SK-N-SH (cell line): Measurements from ENCODE around the gene CCL22. TPM values are rescaled to one million over a fixed set of nuclear protein-coding genes. Genes with fewer than 3 reads are reported as not detected.

Experiments used
- CTCF ChIA-PET: fragments of 300-600, 350-600 bp; formaldehyde crosslinking; extraction: SDS; loops from one replicate; lab custom pipeline; 2021; lab: Yijun Ruan, JAX
- POLR2A ChIA-PET: fragments of 350-600 bp; sonication (Branson Sonifier 250); formaldehyde crosslinking; extraction: SDS; loops from one replicate; lab custom pipeline; 2020; ENCODE audit warnings: antibody characterized with exemption, inconsistent platforms; lab: Yijun Ruan, JAX
- DNase-seq: peaks from one replicate; pipeline ENCODE4 v3.0.0; 2012
- H2AFZ ChIP-seq: fragments of 200-600 bp; sonication (generic); 2 replicates; pipeline ENCODE4 v1.8.1; 2016; ENCODE audit warnings: antibody characterized with exemption, mild to moderate bottlenecking, low read depth
- H3F3A ChIP-seq: fragments of 200-600 bp; sonication (generic); replicated peaks from 2 replicates; pipeline ENCODE3; 2016; ENCODE audit warnings: antibody characterized with exemption, mild to moderate bottlenecking; ENCODE audit not compliant: insufficient read depth
- H3K27ac ChIP-seq, 2 experiments: fragments of 200-500 bp in 1 of 2; fragments of 200-600 bp in 1 of 2; sonication (Bioruptor generic) in 1 of 2; sonication (generic), shearing (Covaris generic) in 1 of 2; 2 replicates each; pipeline versions ENCODE4 v1.5.1 to v1.6.1; 2014 to 2016; ENCODE audit warnings: low read depth in 2 of 2, inconsistent platforms in 1 of 2, low read length in 1 of 2, mild to moderate bottlenecking in 1 of 2, mixed read lengths in 1 of 2
- H3K27me3 ChIP-seq: fragments of 200-600 bp; sonication (generic), shearing (Covaris generic); 2 replicates; pipeline ENCODE4 v1.6.1; 2016; ENCODE audit warnings: mixed run types; ENCODE audit not compliant: insufficient read depth
- H3K36me3 ChIP-seq, 2 experiments: fragments of 200-500 bp in 1 of 2; fragments of 200-600 bp in 1 of 2; sonication (Bioruptor generic) in 1 of 2; sonication (generic) in 1 of 2; replicated peaks in 1 of 2; 2 replicates each; pipeline versions ENCODE3 to v1.5.1; 2014 to 2016; ENCODE audit warnings: low read length in 1 of 2, mild to moderate bottlenecking in 1 of 2; ENCODE audit not compliant: insufficient read depth in 2 of 2, control insufficient read depth in 1 of 2
- H3K4me1 ChIP-seq, 2 experiments: fragments of 200-500 bp in 1 of 2; fragments of 200-600 bp in 1 of 2; sonication (Bioruptor generic) in 1 of 2; sonication (generic), shearing (Covaris generic) in 1 of 2; 2 replicates each; pipeline versions ENCODE4 v1.5.1 to v1.6.1; 2014 to 2016; ENCODE audit warnings: low read depth in 1 of 2, low read length in 1 of 2, mixed run types in 1 of 2; ENCODE audit not compliant: insufficient read depth in 2 of 2, control insufficient read depth in 1 of 2
- H3K4me2 ChIP-seq: fragments of 200-600 bp; sonication (generic), shearing (Covaris generic); 2 replicates; pipeline ENCODE4 v1.6.1; 2017; ENCODE audit warnings: mixed run types
- H3K4me3 ChIP-seq, 2 experiments: fragments of 200-500 bp in 1 of 2; fragments of 200-600 bp in 1 of 2; sonication (Bioruptor generic) in 1 of 2; sonication (generic), shearing (Covaris generic) in 1 of 2; 2 replicates each; pipeline versions ENCODE4 v1.5.1 to v1.8.1; 2014 to 2016; ENCODE audit warnings: low read depth in 2 of 2, inconsistent platforms in 1 of 2, low read length in 1 of 2, mild to moderate bottlenecking in 1 of 2, mixed read lengths in 1 of 2, moderate library complexity in 1 of 2
- H3K79me2 ChIP-seq: fragments of 200-600 bp; sonication (generic); 2 replicates; pipeline ENCODE4 v1.8.1; 2017; ENCODE audit warnings: mild to moderate bottlenecking; ENCODE audit not compliant: insufficient read depth
- H3K9ac ChIP-seq: fragments of 200-600 bp; sonication (generic); 2 replicates; pipeline ENCODE4 v1.6.1; 2017; ENCODE audit warnings: mixed run types
- H3K9me2 ChIP-seq: fragments of 200-600 bp; sonication (generic); 2 replicates; pipeline ENCODE4 v1.6.1; 2017; ENCODE audit warnings: mixed run types
- H3K9me3 ChIP-seq: fragments of 200-600 bp; sonication (generic); 2 replicates; pipeline ENCODE4 v1.6.1; 2017; ENCODE audit warnings: mixed run types, mild to moderate bottlenecking, moderate library complexity
- H4K20me1 ChIP-seq: fragments of 200-600 bp; sonication (generic); 2 replicates; pipeline ENCODE4 v1.6.1; 2017; ENCODE audit warnings: mild to moderate bottlenecking, mixed run types; ENCODE audit not compliant: insufficient read depth
- CHD2 ChIP-seq: fragments of 150-350 bp; IDR thresholded peaks from 2 replicates; pipeline ENCODE4 v1.6.1; 2018; ENCODE audit warnings: low read length; ENCODE audit not compliant: partially characterized antibody
- FOSL2 ChIP-seq: IDR thresholded peaks from 2 replicates; pipeline ENCODE4 v1.4.0; 2012; ENCODE audit warnings: low read depth, mild to moderate bottlenecking, moderate library complexity, borderline replicate concordance
- GABPA ChIP-seq: IDR thresholded peaks from 2 replicates; pipeline ENCODE4 v1.4.0; 2012; ENCODE audit warnings: low read depth, mild to moderate bottlenecking
- IRF3 ChIP-seq: fragments of 150-350 bp; IDR thresholded peaks from 2 replicates; pipeline ENCODE4 v1.6.1; 2016; ENCODE audit warnings: mild to moderate bottlenecking, low read depth, low read length
- JUND ChIP-seq: IDR thresholded peaks from 2 replicates; pipeline ENCODE4 v1.4.0; 2012
- MXI1 ChIP-seq: IDR thresholded peaks from 2 replicates; pipeline ENCODE4 v1.6.1; 2012; ENCODE audit warnings: mild to moderate bottlenecking, low read depth, low read length, improper control_type of control experiment
- RFX5 ChIP-seq: IDR thresholded peaks from 2 replicates; pipeline ENCODE4 v1.6.1; 2012; ENCODE audit warnings: mild to moderate bottlenecking, improper control_type of control experiment, low read length
- SIN3A ChIP-seq: IDR thresholded peaks from 2 replicates; pipeline ENCODE4 v1.6.1; 2012; ENCODE audit warnings: low read depth, mild to moderate bottlenecking, low read length, moderate library complexity, borderline replicate concordance
- TAF1 ChIP-seq: IDR thresholded peaks from 2 replicates; pipeline ENCODE4 v1.6.1; 2012; ENCODE audit warnings: low read depth, mild to moderate bottlenecking, low read length, moderate library complexity, borderline replicate concordance
- TEAD4 ChIP-seq: IDR thresholded peaks from 2 replicates; pipeline ENCODE4 v1.4.0; 2012; ENCODE audit warnings: mild to moderate bottlenecking, borderline replicate concordance; ENCODE audit not compliant: insufficient read depth
- USF1 ChIP-seq: IDR thresholded peaks from 2 replicates; pipeline ENCODE4 v1.4.0; 2012; ENCODE audit warnings: low read depth, borderline replicate concordance
- USF2 ChIP-seq: fragments of 150-350 bp; IDR thresholded peaks from 2 replicates; pipeline ENCODE4 v1.6.1; 2017; ENCODE audit warnings: antibody characterized with exemption, low read length, low read depth, borderline replicate concordance
- ZBTB33 ChIP-seq: IDR thresholded peaks from 2 replicates; pipeline ENCODE4 v1.4.0; 2012; ENCODE audit warnings: low read depth, borderline replicate concordance
- WGBS: methylation state at CpG from one replicate; pipeline ENCODE4 v1.1.6; 2017; ENCODE audit warnings: low lambda C conversion rate; 5-methylcytosine and 5-hydroxymethylcytosine counted together
- polyA plus RNA-seq, 3 experiments: library from polyadenylated mRNA; depleted of rRNA; stranded (reverse); fragments of >200 nt; gene quantifications; 2 replicates each; pipeline ENCODE4 v1.2.3, GENCODE V29; 2012

The CCL22 gene
- polyA plus RNA-seq, 1 of the 3 experiments (the other 2 are of a cell fraction), result not detected

DNA sequence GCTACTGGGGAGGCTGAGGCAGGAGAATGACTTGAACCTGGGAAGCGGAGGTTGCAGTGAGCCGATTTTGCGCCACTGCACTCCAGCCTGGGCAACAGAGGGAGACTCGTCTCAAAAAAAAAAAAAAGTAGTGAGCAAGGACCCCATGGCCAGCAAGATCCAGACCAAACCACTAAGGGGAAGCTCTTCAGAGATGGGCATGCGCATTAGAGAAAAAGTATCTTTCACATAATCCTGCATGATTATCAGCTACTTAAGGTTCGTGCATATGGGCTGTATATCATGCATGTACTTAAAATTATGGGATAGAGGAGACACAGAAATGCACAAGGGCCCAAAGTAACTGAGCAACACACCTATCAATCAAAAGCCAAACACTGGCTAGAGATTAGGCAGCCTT, 10.7 kb upstream of the CCL22 start:
- Histone ChIP-seq H3K27ac (no peak overlapping the region), H3K36me3 (no peaks in the 10 kb centered on the region), H3K4me1 (no peaks in the 10 kb centered on the region), H3K79me2 (no peaks in the 10 kb centered on the region), H4K20me1 (no peaks in the 10 kb centered on the region), H3K9me3 (no peaks in the 10 kb centered on the region), H3K4me2 (no peak overlapping the region), H3K9me2 (no peaks in the 10 kb centered on the region), H3K27me3 (peaks cover 7% of the 10 kb centered on the region; the same call in 1 of the 2 replicates), H3F3A (no peaks in the 10 kb centered on the region), H3K9ac (no peak overlapping the region), H2AFZ (no peak overlapping the region), H3K4me3 (no peak overlapping the region)
- 67% methylated on average over 6 of the region's 6 CpGs for WGBS
- ChIA-PET POLR2A (interaction anchor here (0.5 to 0.6 kb wide), 2 partner anchors 54 to 103 kb away, joined by 3 to 5 read pairs; partner anchors contain the start of gene ARL2BP), CTCF (interaction anchor here (1.3 to 1.5 kb wide), 2 partner anchors 69 to 71 kb away, joined by 3 to 6 read pairs; no protein-coding TSS in a partner anchor)
- no peak for DNase-seq
- no peak for TF ChIP-seq USF2
- no peak for TF ChIP-seq CHD2
- no peak for TF ChIP-seq IRF3
- TF ChIP-seq RFX5, result no peak
- no peak for TF ChIP-seq GABPA

DNA sequence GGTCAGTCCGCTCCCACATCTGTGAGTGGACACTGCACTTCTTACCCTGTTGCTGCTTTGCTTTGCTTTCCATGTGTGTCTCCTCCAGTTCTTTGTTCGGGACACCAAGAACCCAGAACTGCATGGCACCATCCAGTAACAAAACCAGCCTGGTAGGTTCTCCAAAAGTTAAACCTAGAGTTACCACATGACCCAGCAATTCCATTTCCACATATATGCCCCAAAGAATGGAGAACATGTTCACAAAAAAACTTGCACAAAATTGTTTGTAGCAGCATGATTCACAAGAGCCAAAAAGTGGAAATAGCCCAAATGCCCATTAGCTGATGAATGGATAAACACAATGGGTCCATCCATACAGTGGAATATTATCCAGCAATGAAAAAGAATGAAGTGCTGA, 10.3 kb upstream of the CCL22 start:
- H3K4me2 ChIP-seq, result no peak overlapping the region
- no peak overlapping the region for H2AFZ ChIP-seq
- H3K36me3 ChIP-seq, result no peaks in the 10 kb centered on the region
- no peak for DNase-seq
- H3K4me1 ChIP-seq, result no peaks in the 10 kb centered on the region
- no peak overlapping the region for H3K9ac ChIP-seq
- CTCF ChIA-PET, result interaction anchor here (1.3 to 1.5 kb wide), 2 partner anchors 69 to 71 kb away, joined by 3 to 6 read pairs; no protein-coding TSS in a partner anchor
- POLR2A ChIA-PET, result interaction anchor here (0.5 to 0.6 kb wide), 2 partner anchors 53 to 103 kb away, joined by 3 to 5 read pairs; partner anchors contain the start of gene ARL2BP
- H3K27me3 ChIP-seq, result peaks cover 7% of the 10 kb centered on the region; the same call in 1 of the 2 replicates
- TF ChIP-seq JUND, result no peak
- 50% methylated on average over 2 of the region's 2 CpGs for WGBS
- H4K20me1 ChIP-seq, result no peaks in the 10 kb centered on the region
- no peaks in the 10 kb centered on the region for H3F3A ChIP-seq
- no peaks in the 10 kb centered on the region for H3K79me2 ChIP-seq
- no peak overlapping the region for H3K27ac ChIP-seq
- H3K9me2 ChIP-seq, result no peaks in the 10 kb centered on the region
- H3K4me3 ChIP-seq, result no peak overlapping the region
- no peaks in the 10 kb centered on the region for H3K9me3 ChIP-seq

- DNase-seq, result no peak
- H3K4me1 ChIP-seq, result no peaks in the 10 kb centered on the region
- no peaks in the 10 kb centered on the region for H3K9me2 ChIP-seq
- no peaks in the 10 kb centered on the region for H3K79me2 ChIP-seq
- POLR2A ChIA-PET, result no interaction called here
- CTCF ChIA-PET, result interaction anchor here (1.0 kb wide), 1 partner anchor 49 kb away, joined by 4 read pairs; no protein-coding TSS in a partner anchor
- H3F3A ChIP-seq, result peaks cover 4% of the 10 kb centered on the region
- no peaks in the 10 kb centered on the region for H3K9me3 ChIP-seq
- no peaks in the 10 kb centered on the region for H3K36me3 ChIP-seq
- H3K4me2 ChIP-seq, result no peak overlapping the region
- no peak overlapping the region for H3K4me3 ChIP-seq
- H3K27me3 ChIP-seq, result peaks cover 7% of the 10 kb centered on the region; the same call in 1 of the 2 replicates
- H3K9ac ChIP-seq, result no peak overlapping the region
- no peak overlapping the region for H3K27ac ChIP-seq
- no peaks in the 10 kb centered on the region for H4K20me1 ChIP-seq
- 43% methylated on average over 14 of the region's 14 CpGs for WGBS
- H2AFZ ChIP-seq, result no peak overlapping the region
- TF ChIP-seq RFX5 (no peak), MXI1 (no peak), ZBTB33 (no peak), TAF1 (no peak), USF1 (no peak), TEAD4 (no peak), FOSL2 (no peak), SIN3A (no peak), JUND (no peak)
Observed at GRCh38 chr16:57349212-57350031, 9.2 kb upstream of the CCL22 start.
